ENCODE data around the gene OPA3. TPM values are rescaled to one million over a fixed set of nuclear protein-coding genes. Genes with fewer than 3 reads are reported as not detected.

The OPA3 gene
- total and polyA plus RNA-seq, 2 experiments from 2014 or later, result 13.7 to 26.7 TPM

DNA sequence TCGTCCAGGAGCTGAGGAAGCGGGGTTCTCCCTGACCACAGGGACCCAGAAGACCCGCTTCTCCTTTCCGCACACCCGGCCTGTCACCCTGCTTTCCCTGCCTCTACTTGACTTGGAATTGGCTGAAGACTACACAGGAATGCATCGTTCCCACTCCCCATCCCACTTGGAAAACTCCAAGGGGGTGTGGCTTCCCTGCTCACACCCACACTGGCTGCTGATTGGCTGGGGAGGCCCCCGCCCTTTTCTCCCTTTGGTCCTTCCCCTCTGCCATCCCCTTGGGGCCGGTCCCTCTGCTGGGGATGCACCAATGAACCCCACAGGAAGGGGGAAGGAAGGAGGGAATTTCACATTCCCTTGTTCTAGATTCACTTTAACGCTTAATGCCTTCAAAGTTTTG is 58.5 kb downstream of the OPA3 start:
- DNase-seq (ENCODE audit: low read depth in 1 of 2, low spot score in 1 of 2), result peak; percentile 70 to 86
- no peak for TF ChIP-seq CTCF (IDR thresholded peaks at IDR 0.05; ENCODE audit: low read depth, low read length)
- no peak overlapping the region for H3K4me3 ChIP-seq
- no peaks in the 10 kb centered on the region for H3K4me1 ChIP-seq (ENCODE audit: low read depth)
- H3K36me3 ChIP-seq, result peaks cover 16% of the 10 kb centered on the region
- peaks cover 5% of the 10 kb centered on the region for H3K27me3 ChIP-seq
- no peak overlapping the region for H3K27ac ChIP-seq
- H3K9me3 ChIP-seq (ENCODE audit: low read depth), result no peaks in the 10 kb centered on the region

DNA sequence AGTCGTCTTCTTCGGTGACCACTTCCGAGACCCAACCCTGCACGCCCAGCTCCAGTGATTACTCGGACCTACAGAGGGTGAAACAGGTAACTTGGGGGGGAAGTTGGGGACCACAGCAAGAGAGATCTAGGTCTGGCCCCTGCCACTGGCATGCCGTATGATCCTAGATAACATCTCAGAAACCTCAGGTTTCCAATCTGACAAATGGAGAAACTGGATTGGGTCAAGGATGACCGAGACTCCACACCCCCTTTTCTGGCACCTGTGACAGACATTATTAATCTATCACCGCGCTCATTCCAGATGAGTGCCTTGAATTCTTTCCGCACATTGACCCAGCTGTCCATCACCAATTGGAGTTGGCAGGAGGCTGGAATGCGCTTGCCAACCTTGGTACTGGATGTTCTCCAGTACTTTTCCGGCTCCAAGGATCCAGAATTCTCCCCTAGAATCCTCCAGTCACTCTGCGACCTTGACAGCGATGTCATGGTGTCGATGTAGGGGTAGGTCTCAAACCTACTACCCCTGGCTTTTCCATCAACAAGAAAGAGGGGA is 60.0 kb downstream of the OPA3 start:
- Histone ChIP-seq H3K4me3 (no peak overlapping the region), H3K4me1 (ENCODE audit: low read depth) (no peaks in the 10 kb centered on the region), H3K9me3 (ENCODE audit: low read depth) (no peaks in the 10 kb centered on the region), H3K36me3 (peaks cover 21% of the 10 kb centered on the region), H3K27ac (no peak overlapping the region), H3K27me3 (no peaks in the 10 kb centered on the region)
- no peak for DNase-seq (ENCODE audit: low read depth in 1 of 2, low spot score in 1 of 2)
- TF ChIP-seq CTCF (IDR thresholded peaks at IDR 0.05; ENCODE audit: low read depth, low read length), result no peak

- TF ChIP-seq CTCF (IDR thresholded peaks at IDR 0.05; ENCODE audit: low read depth, low read length), result peak; percentile 90
- Histone ChIP-seq H3K27ac (no peak overlapping the region), H3K9me3 (ENCODE audit: low read depth) (no peaks in the 10 kb centered on the region), H3K36me3 (peaks cover 26% of the 10 kb centered on the region), H3K27me3 (no peaks in the 10 kb centered on the region), H3K4me3 (no peak overlapping the region), H3K4me1 (ENCODE audit: low read depth) (no peaks in the 10 kb centered on the region)
- DNase-seq (ENCODE audit: low read depth in 1 of 2, low spot score in 1 of 2), result peak; percentile 89 to 92
Measured at GRCh38 chr19:45523642-45524256, 60.9 kb downstream of the OPA3 start.

- Histone ChIP-seq H3K27me3 (no peaks in the 10 kb centered on the region), H3K27ac (no peak overlapping the region), H3K9me3 (ENCODE audit: low read depth) (no peaks in the 10 kb centered on the region), H3K4me3 (no peak overlapping the region), H3K4me1 (ENCODE audit: low read depth) (no peaks in the 10 kb centered on the region), H3K36me3 (peaks cover 37% of the 10 kb centered on the region)
- DNase-seq (ENCODE audit: low read depth in 1 of 2, low spot score in 1 of 2), result no peak
- no peak for TF ChIP-seq CTCF (IDR thresholded peaks at IDR 0.05; ENCODE audit: low read depth, low read length)
Measured at GRCh38 chr19:45522010-45522941, 62.3 kb downstream of the OPA3 start.

DNA sequence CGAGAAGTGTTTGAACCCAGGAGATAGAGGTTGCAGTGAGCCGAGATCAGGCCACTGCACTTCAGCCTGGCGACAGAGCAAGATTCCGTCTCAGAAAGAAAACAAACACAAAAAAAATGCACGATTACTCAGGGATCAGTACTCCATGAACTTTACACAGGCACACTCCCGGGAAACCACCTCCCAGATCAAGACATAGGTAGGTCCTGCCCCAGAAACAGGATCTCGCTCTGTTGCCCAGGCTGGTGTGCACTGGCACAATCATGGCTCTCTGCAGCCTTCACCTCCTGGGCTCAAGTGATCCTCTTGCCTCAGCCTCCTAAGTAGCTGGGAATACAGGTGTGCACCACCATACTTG is 66.2 kb downstream of the OPA3 start:
- no peak overlapping the region for H3K27ac ChIP-seq
- H3K27me3 ChIP-seq, result no peaks in the 10 kb centered on the region
- DNase-seq (ENCODE audit: low read depth in 1 of 2, low spot score in 1 of 2), result no peak
- no peaks in the 10 kb centered on the region for H3K4me1 ChIP-seq (ENCODE audit: low read depth)
- H3K4me3 ChIP-seq, result no peak overlapping the region
- H3K36me3 ChIP-seq, result peaks cover 30% of the 10 kb centered on the region
- TF ChIP-seq CTCF (IDR thresholded peaks at IDR 0.05; ENCODE audit: low read depth, low read length), result no peak
- H3K9me3 ChIP-seq (ENCODE audit: low read depth), result no peaks in the 10 kb centered on the region
